GM23248 (cell line): ENCODE data around the gene ABHD18.
"Not testable (repeated sequence)": the region's sequence is repeated elsewhere in the genome, so short reads cannot be mapped to it uniquely, and the experiment has no call there.

Source experiments
- EZH2 ChIP-seq: fragments of 200-600 bp; sonication (generic); IDR thresholded peaks from 2 replicates; pipeline ENCODE4 v1.6.1; 2018; ENCODE audit warnings: antibody characterized with exemption, mild to moderate bottlenecking; ENCODE audit not compliant: insufficient read depth, poor library complexity, severe bottlenecking
- EZH2phosphoT487 ChIP-seq: fragments of 200-600 bp; sonication (generic); IDR thresholded peaks from 2 replicates; pipeline ENCODE4 v1.6.1; 2018; ENCODE audit warnings: antibody characterized with exemption, moderate library complexity, mild to moderate bottlenecking, low read depth; ENCODE audit not compliant: insufficient read depth

DNA sequence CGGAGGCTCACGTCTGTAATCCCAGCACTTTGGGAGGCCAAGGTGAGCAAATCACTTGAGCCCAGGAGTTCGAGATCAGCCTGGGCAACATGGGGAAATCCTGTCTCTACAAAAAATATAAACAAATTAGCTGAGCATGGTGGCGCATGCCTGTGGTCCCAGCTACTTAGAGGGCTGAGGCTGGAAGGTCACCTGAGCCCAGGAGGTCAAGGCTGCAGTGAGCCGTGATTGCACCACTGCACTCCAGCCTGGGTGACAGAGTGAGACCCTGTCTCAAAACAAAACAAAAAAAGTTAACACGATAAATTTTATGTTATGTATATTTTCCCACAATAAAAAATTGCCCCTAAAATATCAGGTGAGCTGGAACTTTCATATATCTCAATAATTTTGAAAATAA is 33.4 kb upstream of the ABHD18 start:
- not testable (repeated sequence) for TF ChIP-seq EZH2, EZH2phosphoT487
